Right atrium auricular region (tissue), 2 donors: Measurements from ENCODE around the gene ZFP37. TPM values are rescaled to one million over a fixed set of nuclear protein-coding genes. Genes with fewer than 3 reads are reported as not detected.
A peak's percentile ranks its signal among the peaks of the same experiment; 100 is the strongest.
"Not testable (repeated sequence)": the region's sequence is repeated elsewhere in the genome, so short reads cannot be mapped to it uniquely, and the experiment has no call there.

Experiments used
- DNase-seq: peaks from one replicate; pipeline ENCODE4 v3.0.0-alpha.2; 2019; ENCODE audit warnings: low spot score
- H3K27ac ChIP-seq, 2 donors: fragments of 200-600 bp; sonication (generic); 1 replicate in 1 of 2; 2 replicates in 1 of 2; pipeline ENCODE4 v1.5.1; 2016 to 2019
- H3K27me3 ChIP-seq, 2 donors: fragments of 200-600 bp; sonication (generic); one replicate each; pipeline versions ENCODE4 v1.5.1 to v1.6.0; 2017 to 2019
- H3K36me3 ChIP-seq: fragments of 200-600 bp; sonication (generic); one replicate; pipeline ENCODE4 v1.5.1; 2016
- H3K4me1 ChIP-seq, 2 donors: fragments of 200-600 bp; sonication (generic); one replicate each; pipeline versions ENCODE4 v1.5.1 to v1.6.0; 2017 to 2019
- H3K4me3 ChIP-seq, 2 donors: fragments of 200-600 bp; sonication (generic); 1 replicate in 1 of 2; 2 replicates in 1 of 2; pipeline ENCODE4 v1.5.1; 2017 to 2019; ENCODE audit warnings: mild to moderate bottlenecking in 1 of 2, moderate library complexity in 1 of 2
- H3K9me3 ChIP-seq, 2 donors: fragments of 200-600 bp; sonication (generic); one replicate each; pipeline ENCODE4 v1.5.1; 2019
- total RNA-seq, 2 donors: library from RNA; depleted of rRNA; stranded (reverse); fragments of >200 nt; gene quantifications; one replicate each; pipeline ENCODE4 v1.1.0, GENCODE V29; 2016
- TF ChIP-seq, protein P1 (sequence below), 2 donors: fragments of 200-600 bp; sonication (generic); IDR thresholded peaks; one replicate each; pipeline ENCODE4 v1.5.1; 2019; ENCODE audit warnings: antibody characterized with exemption in 2 of 2

Gene ZFP37
- total RNA-seq, result 1 to 10 TPM; 1.0 to 2.2 TPM

DNA sequence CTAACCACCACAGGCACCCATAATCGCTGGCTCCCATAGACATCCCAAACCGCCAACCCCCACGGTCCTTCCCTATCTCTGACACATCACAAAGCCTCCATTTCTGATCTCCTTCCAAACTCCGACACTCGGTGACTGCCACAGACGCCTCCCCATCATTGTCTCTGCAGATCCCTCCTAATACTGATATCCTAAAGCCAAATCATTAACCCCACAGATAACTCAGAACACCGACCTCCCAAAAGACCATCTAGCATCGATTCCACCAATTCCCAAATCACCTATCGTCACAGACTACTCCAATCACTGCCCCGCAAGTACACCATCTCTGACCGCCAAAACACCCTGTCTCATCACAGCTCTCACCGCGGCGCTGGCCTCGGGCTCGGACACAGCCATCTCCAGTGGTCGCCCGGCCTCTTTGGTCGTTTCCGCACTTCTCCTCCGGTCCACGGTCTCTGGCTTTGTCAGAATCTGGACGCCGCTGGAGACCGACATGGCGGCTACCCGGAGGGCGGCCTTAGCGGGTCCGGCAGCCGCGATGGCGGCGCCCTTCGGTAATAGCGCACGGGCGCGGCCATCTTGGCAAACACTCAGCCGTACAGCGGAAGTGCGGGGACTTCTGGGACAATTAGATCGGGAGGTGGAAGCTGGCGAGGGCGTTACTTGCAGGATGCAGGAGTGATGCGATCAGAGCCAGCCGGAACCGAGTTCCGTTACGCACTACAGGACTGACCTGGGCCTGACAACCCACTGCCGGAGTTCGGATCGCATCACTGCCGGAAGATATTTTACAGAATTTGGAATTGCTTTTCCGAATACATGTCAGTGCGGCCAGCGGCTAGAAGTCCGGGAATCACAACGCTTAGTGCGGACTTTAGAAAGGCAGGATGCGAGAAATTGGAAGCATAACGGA lies at the start of gene ZFP37:
TSS of gene ZFP37 (minus strand) at position 534 of the 916 bp plus-strand sequence. CDS start at position 498, 36 bp downstream.
- no peaks in the 10 kb centered on the region for H3K4me1 ChIP-seq
- TF ChIP-seq, protein P1, sequence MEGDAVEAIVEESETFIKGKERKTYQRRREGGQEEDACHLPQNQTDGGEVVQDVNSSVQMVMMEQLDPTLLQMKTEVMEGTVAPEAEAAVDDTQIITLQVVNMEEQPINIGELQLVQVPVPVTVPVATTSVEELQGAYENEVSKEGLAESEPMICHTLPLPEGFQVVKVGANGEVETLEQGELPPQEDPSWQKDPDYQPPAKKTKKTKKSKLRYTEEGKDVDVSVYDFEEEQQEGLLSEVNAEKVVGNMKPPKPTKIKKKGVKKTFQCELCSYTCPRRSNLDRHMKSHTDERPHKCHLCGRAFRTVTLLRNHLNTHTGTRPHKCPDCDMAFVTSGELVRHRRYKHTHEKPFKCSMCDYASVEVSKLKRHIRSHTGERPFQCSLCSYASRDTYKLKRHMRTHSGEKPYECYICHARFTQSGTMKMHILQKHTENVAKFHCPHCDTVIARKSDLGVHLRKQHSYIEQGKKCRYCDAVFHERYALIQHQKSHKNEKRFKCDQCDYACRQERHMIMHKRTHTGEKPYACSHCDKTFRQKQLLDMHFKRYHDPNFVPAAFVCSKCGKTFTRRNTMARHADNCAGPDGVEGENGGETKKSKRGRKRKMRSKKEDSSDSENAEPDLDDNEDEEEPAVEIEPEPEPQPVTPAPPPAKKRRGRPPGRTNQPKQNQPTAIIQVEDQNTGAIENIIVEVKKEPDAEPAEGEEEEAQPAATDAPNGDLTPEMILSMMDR (IDR thresholded peaks at IDR 0.05), result peak in 1 of 2 donors; percentile 16
- peak within 1 kb of the TSS; percentile 76 to 81 for H3K27ac ChIP-seq
- H3K9me3 ChIP-seq, result peaks cover 0 to 74% of the 10 kb centered on the region in 2 donors
- H3K36me3 ChIP-seq, result no peaks in the 10 kb centered on the region
- H3K27me3 ChIP-seq, result peaks cover 0 to 4% of the 10 kb centered on the region in 2 donors
- DNase-seq, result peak; percentile 96
- H3K4me3 ChIP-seq, result peak within 1 kb of the TSS; percentile 67 to 76

DNA sequence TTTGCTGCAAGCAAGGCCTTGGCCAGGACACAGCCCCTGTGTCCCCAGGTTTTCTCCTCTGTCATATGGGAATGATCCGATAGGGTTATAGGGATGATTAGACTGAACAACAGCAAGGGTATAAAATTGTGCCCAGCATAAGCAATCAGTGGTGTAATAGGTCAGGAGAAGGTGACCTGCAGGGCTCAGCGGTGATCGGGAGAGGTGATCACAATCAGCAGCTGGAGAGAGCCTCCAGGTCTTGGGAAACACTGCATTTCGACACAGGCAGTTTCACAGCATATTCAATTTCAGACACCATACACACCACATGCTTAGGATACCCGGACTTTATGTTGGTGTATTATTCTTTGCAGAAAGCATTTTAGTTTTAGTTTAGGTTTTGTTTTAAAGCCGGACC lies 48.8 kb upstream of the ZFP37 start:
- not testable (repeated sequence) for H3K36me3 ChIP-seq, H3K4me1 ChIP-seq, H3K9me3 ChIP-seq, DNase-seq, H3K27me3 ChIP-seq, H3K27ac ChIP-seq, H3K4me3 ChIP-seq

DNA sequence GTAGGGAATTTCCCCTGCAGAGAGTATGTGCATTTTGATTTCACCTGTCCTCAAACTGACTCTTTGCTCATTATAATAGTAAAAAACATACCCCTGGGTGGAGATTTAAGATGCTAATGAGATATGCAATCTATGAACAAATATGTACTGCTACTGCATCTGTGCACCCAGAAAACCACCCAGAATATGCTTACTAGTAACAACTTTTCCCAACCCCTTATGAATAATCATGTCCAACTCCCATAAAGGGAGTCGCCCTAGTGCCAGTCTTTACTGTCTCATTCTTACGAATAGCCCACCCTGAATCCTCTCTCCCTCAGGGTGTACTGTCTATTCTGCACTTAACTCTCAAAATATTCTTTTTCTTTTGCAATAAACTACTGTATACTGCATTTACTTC lies 39.0 kb upstream of the ZFP37 start:
- Histone ChIP-seq H3K27me3 (peaks cover 0 to 2% of the 10 kb centered on the region in 2 donors), H3K9me3 (no peaks in the 10 kb centered on the region), H3K4me3 (no peak overlapping the region), H3K36me3 (no peaks in the 10 kb centered on the region), H3K4me1 (no peaks in the 10 kb centered on the region), H3K27ac (no peak overlapping the region)
- DNase-seq, result no peak
- TF ChIP-seq, protein P1 (IDR thresholded peaks at IDR 0.05), result no peak

DNA sequence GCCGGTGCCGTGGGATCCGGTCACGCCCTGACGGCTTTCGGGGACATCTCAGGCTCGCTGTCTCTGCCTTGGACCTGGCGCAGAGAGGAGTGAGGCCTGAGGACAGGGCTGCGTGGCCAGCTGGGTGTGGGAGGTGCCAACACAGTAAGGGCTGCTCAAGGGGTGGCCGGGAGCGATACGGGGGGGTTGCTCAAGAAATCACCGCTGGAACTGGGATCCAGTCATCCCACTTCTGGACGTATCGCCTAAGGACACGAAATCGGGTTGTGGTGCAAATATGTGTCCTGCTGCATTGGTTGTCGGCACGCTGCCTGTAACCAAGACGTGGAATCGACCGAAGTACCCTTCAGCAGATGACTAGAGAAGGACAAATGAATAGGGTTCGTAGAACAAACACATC lies 33.4 kb upstream of the ZFP37 start:
- not testable (repeated sequence) for H3K27me3 ChIP-seq, DNase-seq, H3K36me3 ChIP-seq, H3K4me1 ChIP-seq, H3K4me3 ChIP-seq, H3K9me3 ChIP-seq, H3K27ac ChIP-seq

DNA sequence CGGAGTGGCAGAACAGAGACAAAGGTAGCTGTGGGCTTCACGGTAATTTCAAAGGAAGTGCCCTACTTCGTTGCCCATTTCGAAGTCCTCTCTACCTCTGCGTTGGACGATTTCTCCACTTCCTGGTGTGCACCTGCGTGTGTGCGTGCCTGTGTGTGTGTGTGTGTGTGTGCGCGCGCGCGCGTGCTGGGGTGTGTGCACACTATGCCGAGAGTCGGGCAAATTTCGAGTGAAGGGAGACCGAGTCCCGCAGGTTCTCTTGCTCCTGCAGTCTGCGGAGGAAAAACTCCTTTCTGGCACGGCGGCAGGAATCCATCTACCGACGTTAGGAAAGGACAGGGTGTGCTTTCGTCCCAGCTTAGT lies 32.6 kb upstream of the ZFP37 start:
- not testable (repeated sequence) for H3K4me3 ChIP-seq, H3K27ac ChIP-seq, H3K36me3 ChIP-seq, H3K4me1 ChIP-seq, H3K9me3 ChIP-seq, DNase-seq, H3K27me3 ChIP-seq

DNA sequence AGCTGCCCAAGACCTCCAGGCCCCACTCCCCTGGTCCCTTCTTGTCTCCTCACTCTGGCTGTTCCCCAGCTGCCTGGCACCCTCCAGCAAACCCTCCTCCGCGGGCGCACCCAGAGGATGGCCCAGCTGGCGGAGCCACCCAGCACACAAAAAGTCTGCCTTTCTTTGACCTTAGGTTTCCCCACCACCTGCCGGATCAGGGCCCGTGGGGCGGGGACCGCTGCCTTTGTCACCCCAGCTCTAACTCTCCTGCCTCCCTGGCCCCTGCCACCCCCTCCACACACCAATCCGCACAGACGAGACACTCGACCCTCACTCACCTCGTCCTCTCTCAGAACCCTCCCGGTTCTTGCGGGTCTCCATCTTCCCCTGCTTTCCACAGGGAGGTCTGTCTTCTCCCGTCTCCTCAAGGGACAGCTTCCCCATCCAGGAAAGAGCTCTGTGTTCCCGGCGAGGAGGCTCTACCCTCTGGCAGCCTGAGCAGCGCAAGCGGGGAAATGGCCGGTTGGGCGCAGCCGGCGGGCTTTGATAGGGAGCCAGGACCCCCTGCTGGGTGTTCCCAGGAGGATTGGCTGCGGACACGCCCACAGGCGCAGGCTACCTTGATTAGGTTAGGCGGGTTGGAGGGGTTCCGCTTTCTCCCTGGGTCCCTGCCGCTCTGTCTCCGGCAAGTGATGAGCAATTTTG lies 32.1 kb upstream of the ZFP37 start:
- not testable (repeated sequence) for H3K27ac ChIP-seq, DNase-seq, H3K36me3 ChIP-seq, H3K27me3 ChIP-seq, H3K9me3 ChIP-seq, H3K4me3 ChIP-seq, H3K4me1 ChIP-seq

DNA sequence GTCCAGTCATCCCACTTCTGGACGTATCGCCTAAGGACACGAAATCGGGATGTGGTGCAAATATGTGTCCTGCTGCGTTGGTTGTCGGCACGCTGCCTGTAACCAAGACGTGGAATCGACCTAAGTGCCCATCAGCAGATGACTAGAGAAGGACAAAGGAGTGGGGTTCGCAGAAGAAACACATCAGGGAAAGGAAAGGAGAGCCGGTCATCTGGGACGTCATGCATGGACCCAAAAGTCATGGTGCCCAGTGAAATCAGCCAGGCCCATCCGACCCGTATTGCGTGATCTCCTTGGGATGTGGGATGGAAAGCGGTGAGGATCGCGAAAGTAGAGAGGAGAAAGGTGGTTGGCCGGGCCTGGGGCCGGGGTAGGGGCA lies 6.4 kb upstream of the ZFP37 start:
- not testable (repeated sequence) for H3K4me3 ChIP-seq, H3K4me1 ChIP-seq, H3K27ac ChIP-seq, H3K27me3 ChIP-seq, H3K36me3 ChIP-seq
- peak; percentile 67 for DNase-seq
- H3K9me3 ChIP-seq, result peaks cover 3 to 28% of the 10 kb centered on the region in 2 donors

DNA sequence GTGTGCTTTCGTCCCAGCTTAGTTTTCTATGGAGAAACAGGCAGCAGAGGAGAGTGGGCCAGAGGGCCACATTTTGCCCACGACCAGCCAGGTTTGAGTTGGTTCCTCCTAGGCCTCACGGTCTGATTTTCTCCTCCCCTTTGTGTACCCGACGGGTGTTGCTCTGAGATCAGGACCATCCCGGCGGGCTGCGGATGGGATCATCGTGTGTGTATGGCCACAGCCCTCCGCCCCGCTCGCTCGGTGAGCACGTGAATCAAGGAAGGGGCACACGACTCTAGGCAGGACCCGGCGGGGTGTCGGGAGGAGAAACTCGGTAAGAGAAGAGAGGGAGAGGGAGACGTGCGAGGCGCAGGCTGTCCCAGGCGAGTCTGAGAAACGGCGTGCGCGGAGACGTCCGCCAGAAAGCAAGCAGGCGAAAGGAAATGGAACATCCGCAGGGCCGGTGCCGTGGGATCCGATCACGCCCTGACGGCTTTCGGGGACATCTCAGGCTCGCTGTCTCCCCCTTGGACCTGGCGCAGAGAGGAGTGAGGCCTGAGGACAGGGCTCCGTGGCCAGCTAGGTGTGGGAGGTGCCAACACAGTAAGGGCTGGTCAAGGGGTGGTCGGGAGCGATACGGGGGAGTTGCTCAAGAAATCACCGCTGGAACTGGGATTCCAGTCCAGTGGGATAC lies 5.9 kb upstream of the ZFP37 start:
- DNase-seq, result peak; percentile 63
- H3K27me3 ChIP-seq, H3K4me1 ChIP-seq, H3K27ac ChIP-seq, H3K4me3 ChIP-seq, H3K36me3 ChIP-seq: not testable (repeated sequence)
- peaks cover 3 to 33% of the 10 kb centered on the region in 2 donors for H3K9me3 ChIP-seq

DNA sequence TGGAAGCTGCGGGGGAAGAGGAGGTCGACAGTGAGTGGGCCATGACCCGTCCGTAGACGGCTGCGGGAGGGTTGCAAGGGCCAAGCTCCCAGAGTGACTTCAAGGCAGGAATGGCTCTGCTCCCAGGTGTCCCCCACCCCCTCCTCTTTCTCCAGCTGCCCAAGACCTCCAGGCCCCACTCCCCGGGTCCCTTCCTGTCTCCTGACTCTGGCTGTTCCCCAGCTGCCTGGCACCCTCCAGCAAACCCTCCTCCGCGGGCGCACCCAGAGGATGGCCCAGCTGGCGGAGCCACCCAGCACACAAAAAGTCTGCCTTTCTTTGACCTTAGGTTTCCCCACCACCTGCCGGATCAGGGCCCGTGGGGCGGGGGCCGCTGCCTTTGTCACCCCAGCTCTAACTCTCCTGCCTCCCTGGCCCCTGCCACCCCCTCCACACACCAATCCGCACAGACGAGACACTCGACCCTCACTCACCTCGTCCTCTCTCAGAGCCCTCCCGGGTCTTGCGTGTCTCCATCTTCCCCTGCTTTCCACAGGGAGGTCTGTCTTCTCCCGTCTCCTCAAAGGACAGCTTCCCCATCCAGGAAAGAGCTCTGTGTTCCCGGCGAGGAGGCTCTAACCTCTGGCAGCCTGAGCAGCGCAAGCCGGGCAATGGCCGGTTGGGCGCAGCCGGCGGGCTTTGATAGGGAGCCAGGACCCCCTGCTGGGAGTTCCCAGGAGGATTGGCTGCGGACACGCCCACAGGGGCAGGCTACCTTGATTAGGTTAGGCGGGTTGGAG lies 4.7 kb upstream of the ZFP37 start:
- not testable (repeated sequence) for H3K36me3 ChIP-seq, H3K4me3 ChIP-seq, H3K27me3 ChIP-seq, H3K4me1 ChIP-seq, H3K27ac ChIP-seq
- peaks cover 3 to 37% of the 10 kb centered on the region in 2 donors for H3K9me3 ChIP-seq
- peak; percentile 66 for DNase-seq

DNA sequence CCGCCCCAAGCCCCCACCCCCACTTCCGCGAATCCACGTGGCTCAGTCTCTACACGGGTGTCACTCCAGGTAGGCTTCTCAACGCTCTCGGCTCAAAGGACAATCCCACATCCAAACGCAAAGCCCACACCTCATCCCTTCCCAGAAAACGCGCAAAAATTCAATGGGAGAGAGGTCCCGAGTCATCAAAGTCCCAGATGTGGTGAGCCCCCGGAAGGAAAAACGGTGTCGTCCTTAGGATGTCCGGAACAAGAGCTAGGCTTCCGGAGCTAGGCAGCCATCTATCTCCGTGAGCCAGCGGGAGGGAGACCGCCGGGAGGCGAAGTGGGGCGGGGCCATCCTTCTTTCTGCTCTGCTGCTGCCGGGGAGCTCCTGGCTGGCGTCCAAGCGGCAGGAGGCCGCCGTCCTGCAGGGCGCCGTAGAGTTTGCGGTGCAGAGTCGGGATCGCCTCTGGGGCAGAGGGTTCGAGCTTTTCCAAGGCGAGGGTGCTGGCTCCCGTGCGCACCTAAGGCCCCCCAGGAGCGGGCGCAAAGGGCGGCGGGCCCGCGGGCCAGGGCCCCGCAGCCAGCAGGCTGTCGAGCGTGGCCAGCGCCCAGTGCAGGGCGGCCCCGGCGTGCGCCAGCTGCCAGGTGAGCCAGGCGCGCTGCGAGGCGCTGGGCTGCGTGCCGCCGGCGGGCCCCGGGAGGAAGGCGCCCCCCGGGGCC lies 3.2 kb upstream of the ZFP37 start:
- not testable (repeated sequence) for H3K27me3 ChIP-seq, H3K4me1 ChIP-seq

More for the DNA sequence above, 3.2 kb upstream of the ZFP37 start:
- H3K4me3 ChIP-seq, H3K36me3 ChIP-seq, H3K27ac ChIP-seq, DNase-seq: not testable (repeated sequence)
- H3K9me3 ChIP-seq, result peaks cover 3 to 48% of the 10 kb centered on the region in 2 donors
